HG02981 (cell line): ENCODE data around the gene ZNF521.

Source experiments
- ATAC-seq: cut with Tn5 transposase; IDR thresholded peaks from one replicate; pipeline ENCODE4 v1.9.1; 2021; ENCODE audit warnings: mild to moderate bottlenecking, moderate library complexity; ENCODE audit not compliant: unreplicated experiment

ZNF521 gene

GRCh38 chr18:25080211-25080610 is 271.8 kb downstream of the ZNF521 start:
- no peak for ATAC-seq

- ATAC-seq = no peak
Observed at GRCh38 chr18:25077944-25078723, 273.8 kb downstream of the ZNF521 start.

DNA sequence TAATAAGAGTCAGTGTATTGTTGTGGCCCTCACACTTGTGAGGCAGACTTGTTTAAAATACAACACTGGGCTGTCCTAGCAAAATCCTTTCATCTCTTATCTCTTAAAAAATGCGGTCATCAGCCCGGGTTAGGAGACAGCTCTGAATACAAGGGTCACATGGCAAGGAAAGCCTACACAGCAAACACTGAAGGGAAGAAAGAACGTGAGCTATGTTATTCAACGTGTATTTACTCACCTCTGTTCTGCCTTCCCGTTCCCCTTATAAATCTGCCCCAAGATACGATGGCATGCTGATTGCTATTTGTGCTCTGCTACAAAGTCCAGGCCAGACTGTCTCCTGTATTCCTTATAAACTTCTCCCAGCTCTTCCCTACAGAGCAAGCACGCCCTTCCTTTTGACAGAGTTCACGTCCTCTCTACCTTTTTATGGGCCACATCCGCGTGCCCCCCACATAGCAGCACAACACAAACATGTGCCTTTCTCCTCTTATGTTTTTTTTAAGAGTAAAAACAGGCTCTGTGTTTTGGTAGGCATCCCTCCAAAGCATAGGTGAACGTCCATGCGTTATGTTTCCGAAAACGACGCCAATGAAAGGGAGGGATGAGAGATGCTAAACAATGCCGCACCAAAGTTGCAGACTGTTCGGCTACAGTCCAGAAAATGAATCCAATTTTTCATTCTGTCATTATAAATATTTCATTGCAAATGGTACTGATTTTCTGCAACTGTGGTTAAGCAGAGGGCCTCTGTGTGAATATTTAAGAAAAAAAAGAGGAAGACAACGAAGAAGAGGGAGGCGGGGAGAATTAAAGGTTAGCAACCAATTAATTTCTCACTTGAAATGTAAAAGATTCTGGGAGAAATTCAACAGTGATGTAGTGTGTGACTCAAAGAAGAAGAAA is 274.7 kb downstream of the ZNF521 start:
- ATAC-seq = no peak

GRCh38 chr18:25075783-25076182 is 276.2 kb downstream of the ZNF521 start:
- ATAC-seq = no peak

DNA sequence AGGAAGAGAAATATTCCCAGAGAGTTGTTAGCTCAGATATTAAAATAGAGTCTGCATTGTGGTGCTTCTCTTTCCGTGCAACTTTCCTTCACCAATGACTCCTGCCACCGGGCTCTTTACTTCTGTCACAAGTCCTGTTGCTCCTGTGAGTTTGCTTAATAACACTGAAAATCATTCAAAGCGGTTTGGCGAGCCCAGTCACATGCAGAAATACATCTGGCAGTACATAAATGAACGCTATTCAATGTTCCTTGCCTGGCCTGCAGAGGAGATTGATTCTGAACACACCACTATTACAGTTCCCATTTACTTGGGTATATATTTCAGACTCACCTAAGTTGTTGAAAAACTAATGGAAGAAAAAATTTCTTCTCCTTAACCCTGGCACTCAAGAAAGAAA is 276.6 kb downstream of the ZNF521 start:
- no peak for ATAC-seq

GRCh38 chr18:25074925-25075324 is 277.0 kb downstream of the ZNF521 start:
- ATAC-seq = no peak

GRCh38 chr18:25072205-25072604 is 279.8 kb downstream of the ZNF521 start:
- no peak for ATAC-seq

DNA sequence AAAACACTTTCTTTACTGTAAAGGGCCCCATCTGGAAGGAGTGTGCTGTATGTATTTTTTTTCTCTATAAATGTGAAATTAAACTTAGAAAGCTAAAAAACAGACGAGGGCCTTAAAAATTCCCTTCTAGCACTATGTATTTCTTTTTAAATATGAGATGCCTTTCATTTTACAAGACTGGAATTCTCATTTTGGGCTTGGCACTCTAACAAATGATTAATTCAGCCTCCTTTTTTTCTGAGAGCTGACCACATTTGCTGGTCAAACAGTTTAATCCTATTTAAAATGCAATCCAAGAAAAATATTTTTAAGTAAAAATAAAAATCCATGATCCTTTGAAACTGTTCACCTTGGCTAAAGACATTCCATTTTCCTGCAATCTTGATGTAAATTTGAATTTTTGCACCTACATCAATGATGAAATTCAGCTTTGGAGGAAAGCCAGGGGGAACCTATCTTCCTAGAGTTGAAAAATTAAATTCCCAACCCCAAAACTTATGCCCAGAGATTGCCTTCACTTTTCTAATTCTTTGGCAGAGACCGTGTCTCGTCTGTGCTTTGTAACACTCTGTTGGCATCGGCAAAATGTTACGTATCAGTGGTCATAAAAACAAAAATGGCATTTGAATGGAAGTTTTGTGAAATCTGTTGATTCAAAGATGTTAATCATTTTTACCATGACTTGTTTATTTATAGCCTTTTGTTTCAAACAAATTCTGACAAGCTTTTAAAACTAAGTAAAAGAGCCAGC is 284.5 kb downstream of the ZNF521 start:
- no peak for ATAC-seq

- ATAC-seq = no peak
Observed at GRCh38 chr18:25066516-25066915, 285.4 kb downstream of the ZNF521 start.

DNA sequence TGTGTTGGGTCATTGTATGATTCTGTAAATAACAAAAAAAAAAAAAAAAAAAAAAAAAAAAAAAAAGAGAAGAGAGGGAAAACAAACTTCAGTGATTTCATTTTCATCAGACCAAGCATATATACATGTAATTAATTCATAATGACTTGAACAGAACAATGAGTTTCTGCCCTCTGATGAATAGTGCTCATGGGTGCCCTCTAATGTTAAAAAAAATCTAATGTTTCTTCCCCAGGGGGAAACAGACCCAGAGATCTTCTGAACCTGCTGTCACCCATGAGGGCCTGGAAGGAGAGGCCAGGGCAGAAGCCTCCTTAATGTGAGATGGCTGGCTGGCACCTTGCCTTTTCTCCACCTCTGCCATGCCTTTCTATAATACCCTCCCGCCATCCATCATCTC is 289.2 kb downstream of the ZNF521 start:
- no peak for ATAC-seq

DNA sequence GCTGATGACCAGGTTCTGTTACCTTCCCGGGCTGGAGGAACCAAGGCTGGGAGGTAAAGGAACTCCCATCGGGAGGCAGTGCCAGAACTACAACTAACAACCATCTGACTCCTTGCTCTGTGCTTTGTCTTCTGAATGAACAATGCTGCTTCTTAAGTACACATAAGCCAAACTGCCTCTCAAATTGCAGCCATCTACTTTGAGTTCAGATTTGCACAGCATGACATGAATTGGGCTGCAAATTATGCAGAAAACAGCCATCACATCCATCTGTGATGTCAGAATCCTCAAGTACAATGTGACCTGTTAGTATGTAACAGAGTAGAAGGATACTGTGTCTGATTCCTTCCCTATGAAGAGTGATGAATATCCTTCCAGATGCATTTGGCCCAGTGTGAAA is 290.6 kb downstream of the ZNF521 start:
- no peak for ATAC-seq

DNA sequence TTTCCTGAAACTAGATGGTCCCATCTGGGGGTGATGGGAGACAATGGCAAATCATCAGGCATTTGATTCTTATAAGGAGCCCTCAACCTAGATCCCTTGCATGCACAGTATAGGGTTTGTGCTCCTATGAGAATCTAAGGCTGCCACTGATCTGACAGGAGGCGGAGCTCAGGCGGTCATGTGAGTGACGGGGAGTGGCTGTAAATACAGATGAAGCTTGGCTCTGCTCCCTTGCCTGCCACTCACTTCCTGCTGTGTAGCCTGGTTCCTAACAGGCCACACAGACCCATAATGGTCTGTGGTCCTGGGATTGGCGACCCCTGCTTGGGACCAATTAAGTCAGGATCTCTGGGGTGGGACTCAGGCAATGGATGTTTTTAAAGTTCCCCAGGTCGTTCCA is 293.4 kb downstream of the ZNF521 start:
- ATAC-seq = no peak

GRCh38 chr18:25057491-25058050 is 294.4 kb downstream of the ZNF521 start:
- no peak for ATAC-seq

GRCh38 chr18:25056429-25056828 is 295.5 kb downstream of the ZNF521 start:
- ATAC-seq = no peak

DNA sequence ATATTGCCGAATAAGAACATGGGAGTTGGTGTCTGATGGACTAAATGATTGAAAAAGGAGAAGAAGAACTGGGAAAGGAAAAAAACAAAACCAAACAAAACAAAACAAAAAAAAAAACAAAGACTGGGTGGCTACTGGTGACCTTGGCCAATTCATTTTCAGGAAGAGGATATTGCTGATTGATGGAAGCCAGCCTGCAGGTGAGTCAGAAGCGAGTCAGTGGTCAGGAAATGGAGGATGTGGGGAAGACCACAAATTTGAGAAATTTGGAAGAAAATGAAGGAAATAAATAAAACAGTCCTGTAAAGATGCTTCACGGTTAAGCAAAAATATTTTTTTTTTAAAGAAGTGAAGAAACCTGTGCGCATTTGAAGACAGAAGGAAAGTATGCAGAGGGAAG is 296.9 kb downstream of the ZNF521 start:
- ATAC-seq = no peak

GRCh38 chr18:25053466-25053865 is 298.5 kb downstream of the ZNF521 start:
- ATAC-seq = no peak

- no peak for ATAC-seq
Observed at GRCh38 chr18:25052511-25052921, 299.4 kb downstream of the ZNF521 start.

DNA sequence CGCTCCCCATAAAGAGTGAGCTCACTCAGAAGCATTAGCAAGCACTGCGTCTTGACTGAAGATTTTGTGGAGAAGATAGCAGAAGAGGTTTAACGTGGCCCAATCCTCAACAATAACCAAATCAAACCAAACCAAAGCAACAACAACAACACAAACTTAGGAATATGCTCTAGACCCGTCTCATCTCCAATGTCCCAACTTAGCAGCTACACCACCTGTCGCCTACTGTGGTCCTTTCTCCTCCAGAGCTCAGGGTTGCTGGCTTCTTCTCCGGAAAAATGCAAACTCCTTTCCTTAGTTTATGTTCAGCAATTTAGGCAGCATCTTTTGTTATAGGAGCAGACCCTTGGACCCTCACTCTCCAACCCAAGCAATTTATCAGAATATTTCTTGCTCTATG is 301.4 kb downstream of the ZNF521 start:
- no peak for ATAC-seq

GRCh38 chr18:25047983-25048382 is 304.0 kb downstream of the ZNF521 start:
- ATAC-seq = no peak

DNA sequence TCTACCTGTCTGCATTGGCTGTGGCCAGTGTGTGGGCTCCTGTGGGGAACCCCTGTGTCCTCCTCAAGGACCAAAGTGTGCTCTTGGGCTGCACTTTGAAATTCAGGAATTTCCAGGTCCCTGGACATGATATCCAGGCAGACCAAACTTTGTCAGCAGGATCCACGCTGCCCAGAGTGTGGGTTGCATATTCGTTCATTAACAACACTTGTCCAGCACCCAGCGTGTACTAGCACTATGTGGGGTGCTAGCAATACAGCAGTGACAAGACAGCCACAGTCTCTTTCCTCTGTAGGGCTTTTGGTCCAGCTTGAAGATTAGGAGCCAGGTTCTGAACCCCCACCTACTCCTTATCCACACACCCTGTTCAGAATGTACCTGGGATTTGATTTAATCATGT is 304.5 kb downstream of the ZNF521 start:
- no peak for ATAC-seq

DNA sequence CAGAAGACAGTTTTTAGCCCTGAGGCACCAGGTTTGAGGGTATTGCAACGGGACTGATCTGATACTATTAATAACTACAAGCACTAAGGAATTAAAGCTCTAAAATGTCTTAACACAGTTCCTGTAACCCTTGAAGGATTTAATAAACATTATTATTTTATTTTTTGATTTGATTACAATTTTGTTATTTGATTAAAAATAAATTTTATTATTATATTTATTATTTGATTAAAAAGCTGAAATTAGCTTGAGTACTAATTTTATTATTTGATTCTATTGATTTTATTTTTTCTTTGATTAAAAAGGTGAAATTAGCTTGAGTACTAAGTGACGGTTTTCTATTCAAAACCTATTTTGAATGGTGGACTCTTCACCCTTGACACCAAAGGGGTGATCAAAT is 307.3 kb downstream of the ZNF521 start:
- ATAC-seq = no peak
